HG03565 (cell line): Measurements from ENCODE around the gene TEX51.

ENCODE experiments used
- ATAC-seq: cut with Tn5 transposase; IDR thresholded peaks from one replicate; pipeline ENCODE4 v1.9.1; 2021; ENCODE audit warnings: mild to moderate bottlenecking, moderate library complexity; ENCODE audit not compliant: unreplicated experiment

The TEX51 gene

GRCh38 chr2:126890551-126891450 lies 7.9 kb upstream of the TEX51 start:
- no peak for ATAC-seq

- ATAC-seq = no peak
Measured at GRCh38 chr2:126891681-126892500, 6.8 kb upstream of the TEX51 start.

- ATAC-seq = no peak
Measured at GRCh38 chr2:126893153-126893552, 5.5 kb upstream of the TEX51 start.

- ATAC-seq = no peak
Measured at GRCh38 chr2:126893606-126894005, 5.1 kb upstream of the TEX51 start.

GRCh38 chr2:126894082-126894481 lies 4.6 kb upstream of the TEX51 start:
- no peak for ATAC-seq

- ATAC-seq = no peak
Measured at GRCh38 chr2:126894585-126895182, 4.0 kb upstream of the TEX51 start.

- no peak for ATAC-seq
Measured at GRCh38 chr2:126895336-126895735, 3.4 kb upstream of the TEX51 start.

GRCh38 chr2:126896471-126896870 lies 2.2 kb upstream of the TEX51 start:
- ATAC-seq = no peak

- no peak for ATAC-seq
Measured at GRCh38 chr2:126899616-126900185, 1.0 kb downstream of the TEX51 start.

- ATAC-seq = no peak
Measured at GRCh38 chr2:126900646-126901319, 2.1 kb downstream of the TEX51 start.

GRCh38 chr2:126901459-126901858 lies 2.8 kb downstream of the TEX51 start:
- no peak for ATAC-seq

GRCh38 chr2:126902152-126902835 lies 3.6 kb downstream of the TEX51 start:
- no peak for ATAC-seq

GRCh38 chr2:126902859-126903258 lies 4.2 kb downstream of the TEX51 start:
- ATAC-seq = no peak

- no peak for ATAC-seq
Measured at GRCh38 chr2:126905991-126906390, 7.3 kb downstream of the TEX51 start.

GRCh38 chr2:126906781-126907180 lies 8.1 kb downstream of the TEX51 start:
- no peak for ATAC-seq

GRCh38 chr2:126907671-126908070 lies 9.0 kb downstream of the TEX51 start:
- ATAC-seq = peak; percentile 34

GRCh38 chr2:126908721-126909177 lies 10.1 kb downstream of the TEX51 start:
- ATAC-seq = no peak

- no peak for ATAC-seq
Measured at GRCh38 chr2:126909366-126909765, 10.7 kb downstream of the TEX51 start.

- ATAC-seq = no peak
Measured at GRCh38 chr2:126909781-126910180, 11.1 kb downstream of the TEX51 start.

- ATAC-seq = no peak
Measured at GRCh38 chr2:126910637-126911036, 11.9 kb downstream of the TEX51 start.
